Right lung (tissue), 5 donors: ENCODE measurements around the gene NHLRC4. TPM values are rescaled to one million over a fixed set of nuclear protein-coding genes. Genes with fewer than 3 reads are reported as not detected.
A peak's percentile ranks its signal among the peaks of the same experiment; 100 is the strongest.

Source experiments
- DNase-seq, 2 donors: peaks; one replicate each; pipeline ENCODE4 v3.0.0-alpha.2; 2013
- polyA plus RNA-seq, 5 donors: library from polyadenylated mRNA; unstranded; fragments of 120-200 nt; gene quantifications; one replicate each; pipeline versions ENCODE4 v1.2.1 to v1.2.3, GENCODE V29; 2013; ENCODE audit warnings: inconsistent platforms in 1 of 5, low replicate concordance in 1 of 5; ENCODE audit not compliant: insufficient read length in 5 of 5, insufficient read depth in 1 of 5

Gene NHLRC4
- polyA plus RNA-seq, 5 donors, result 1.5 to 4.9 (median 2.9) TPM

DNA sequence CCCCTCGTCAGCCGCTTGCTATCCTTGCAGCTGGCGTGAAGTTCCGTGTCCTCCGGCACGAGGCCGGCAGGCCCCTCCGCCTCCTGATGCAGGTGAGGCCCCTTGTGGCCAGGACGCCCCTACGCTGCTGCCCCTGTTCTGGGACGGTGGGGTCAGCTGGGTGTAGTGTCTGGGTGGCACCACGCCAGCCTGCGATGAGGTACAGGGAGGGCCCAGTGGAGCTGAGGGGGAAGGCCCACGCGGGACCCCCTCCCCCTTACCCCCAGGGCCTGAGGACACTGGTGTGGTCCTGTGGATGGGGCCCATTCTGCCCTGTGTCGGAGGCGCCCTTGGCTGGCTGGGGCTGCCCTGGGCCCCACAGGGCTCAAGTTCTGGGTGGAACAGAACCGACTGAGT is 15.4 kb downstream of the NHLRC4 start:
- no peak for DNase-seq

DNA sequence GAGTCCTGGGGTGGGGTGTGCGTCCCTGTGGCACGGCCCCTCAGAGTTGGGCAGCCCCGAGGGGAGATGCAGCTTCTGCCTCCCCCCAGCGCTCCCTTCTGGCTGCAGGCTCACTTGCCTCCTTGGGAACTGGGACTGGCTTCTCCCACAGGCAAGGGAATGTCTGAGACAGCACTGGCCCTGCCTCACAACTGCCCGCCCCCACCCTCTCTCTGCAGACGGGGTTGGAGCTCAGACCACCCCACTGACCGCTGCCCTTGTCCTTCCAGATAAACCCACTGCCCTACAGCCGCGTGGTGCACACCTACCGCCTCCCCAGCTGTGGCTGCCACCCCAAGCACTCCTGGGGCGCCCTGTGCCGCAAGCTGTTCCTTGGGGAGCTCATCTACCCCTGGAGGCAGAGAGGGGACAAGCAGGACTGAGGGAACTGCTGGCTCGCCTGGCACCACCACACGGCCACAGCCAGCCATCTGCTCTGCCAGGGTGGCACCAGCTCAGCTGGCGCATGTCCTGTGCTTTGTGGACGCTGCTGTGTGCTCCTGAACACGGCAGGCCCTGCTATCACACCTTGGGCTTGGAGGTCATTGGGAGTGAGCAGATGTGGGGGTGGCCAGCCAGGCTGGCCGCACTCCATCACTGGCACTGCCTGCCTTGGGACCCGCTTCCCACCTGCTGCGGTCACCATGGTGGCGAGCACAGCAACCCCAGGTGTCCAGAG is 16.0 kb downstream of the NHLRC4 start:
- DNase-seq, result no peak

DNA sequence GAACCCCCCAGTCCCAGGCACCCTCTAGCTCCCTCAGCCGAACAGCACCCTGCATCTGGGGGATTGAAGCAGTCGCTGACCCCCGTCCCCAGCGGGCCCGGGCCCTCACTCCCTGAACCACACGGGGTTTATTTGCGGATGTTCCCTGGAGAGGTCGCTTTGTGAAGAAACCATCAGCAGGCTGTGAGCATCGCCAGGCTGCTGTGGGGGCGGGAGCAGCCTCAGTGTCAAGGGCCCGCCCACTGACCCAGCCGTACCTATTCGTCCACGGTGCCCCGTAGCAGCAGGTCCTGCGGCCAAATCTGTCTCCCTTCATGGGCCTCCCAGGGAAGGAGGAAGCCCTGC is 16.6 kb downstream of the NHLRC4 start:
- DNase-seq, result no peak

DNA sequence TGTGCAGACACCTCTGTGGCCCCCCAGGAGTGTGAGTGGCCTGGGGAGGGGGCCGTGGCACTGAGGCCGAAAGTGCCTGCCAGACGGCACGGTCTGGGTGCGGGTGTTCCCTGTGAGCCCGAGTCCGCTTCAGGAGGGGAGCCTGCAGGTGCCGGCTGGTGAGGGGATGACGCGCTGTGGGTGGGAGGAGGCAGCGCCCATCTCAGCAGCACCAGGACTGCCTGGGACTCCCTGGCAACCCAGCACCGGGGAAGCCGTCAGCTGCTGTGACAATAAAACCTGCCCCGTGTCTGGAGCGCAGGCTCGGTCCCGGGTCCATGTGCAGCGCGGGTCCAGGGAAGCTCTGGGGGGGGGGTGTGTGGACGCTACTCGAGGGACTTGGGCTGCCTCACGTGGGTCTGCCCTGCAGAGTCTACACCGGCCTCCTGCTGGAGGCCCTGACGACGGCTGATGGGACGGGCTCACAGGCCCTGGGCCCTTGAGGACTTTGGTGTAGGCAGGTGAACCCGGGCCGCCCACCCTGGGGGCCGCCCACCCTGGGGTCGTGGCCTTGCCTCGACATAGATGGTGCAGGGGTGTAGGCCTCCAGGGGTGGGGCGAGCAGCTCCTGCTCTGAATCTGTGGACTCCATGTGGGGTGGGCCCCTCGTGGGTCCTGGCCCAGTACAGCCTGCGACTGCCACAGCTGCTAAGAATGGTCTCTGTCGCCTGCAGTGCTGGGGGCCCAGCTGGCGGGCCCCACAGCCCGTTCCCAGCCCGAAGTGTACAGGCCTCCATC is 17.2 kb downstream of the NHLRC4 start:
- DNase-seq, result no peak

DNA sequence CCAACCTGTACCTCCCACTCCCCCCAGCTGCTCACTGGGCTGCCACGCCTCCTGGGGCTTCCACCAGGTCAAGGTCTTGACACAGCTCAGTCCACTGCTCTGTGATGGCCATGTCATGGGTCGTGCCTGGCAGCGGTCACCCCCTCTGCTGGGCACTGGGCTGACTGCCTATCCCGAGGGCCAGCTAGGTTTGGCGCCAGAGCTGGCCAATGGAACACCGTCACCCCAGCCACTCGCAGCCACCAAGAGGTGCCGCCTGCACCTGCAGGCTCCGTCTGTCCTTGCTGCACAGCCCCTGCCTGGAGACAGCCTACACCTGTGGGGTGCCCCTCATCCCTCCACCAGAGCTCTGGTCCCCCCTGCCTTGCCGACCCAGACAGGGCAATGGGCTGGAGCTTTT is 18.5 kb downstream of the NHLRC4 start:
- DNase-seq, result no peak

DNA sequence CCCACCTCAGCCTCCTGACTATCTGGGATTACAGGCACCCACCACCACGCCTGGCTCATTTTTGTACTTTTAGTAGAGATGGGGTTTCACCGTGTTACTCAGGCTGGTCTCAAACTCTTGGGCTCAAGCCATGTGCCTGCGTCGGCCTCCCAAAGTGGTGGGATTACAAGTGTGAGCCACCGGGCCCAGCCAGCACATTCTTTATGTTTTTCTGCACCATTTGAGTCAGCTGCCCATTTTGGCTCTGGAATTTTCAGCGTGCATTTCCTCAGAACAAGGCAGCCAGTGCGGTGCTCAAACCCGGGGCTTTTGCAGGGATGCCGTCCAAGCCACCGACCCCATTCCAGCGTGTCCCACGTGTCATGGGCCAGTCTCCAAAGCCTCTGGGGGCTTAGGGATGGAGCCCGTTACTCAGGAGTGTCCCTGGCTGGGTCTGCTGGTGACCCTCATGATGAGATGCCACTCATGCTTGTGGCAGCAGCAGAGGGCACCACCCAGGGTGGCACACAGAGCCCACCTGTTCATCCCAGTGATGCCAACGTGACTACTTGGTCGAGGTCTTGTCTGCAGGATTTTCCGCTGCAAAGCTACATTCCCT is 19.3 kb downstream of the NHLRC4 start:
- no peak for DNase-seq

DNA sequence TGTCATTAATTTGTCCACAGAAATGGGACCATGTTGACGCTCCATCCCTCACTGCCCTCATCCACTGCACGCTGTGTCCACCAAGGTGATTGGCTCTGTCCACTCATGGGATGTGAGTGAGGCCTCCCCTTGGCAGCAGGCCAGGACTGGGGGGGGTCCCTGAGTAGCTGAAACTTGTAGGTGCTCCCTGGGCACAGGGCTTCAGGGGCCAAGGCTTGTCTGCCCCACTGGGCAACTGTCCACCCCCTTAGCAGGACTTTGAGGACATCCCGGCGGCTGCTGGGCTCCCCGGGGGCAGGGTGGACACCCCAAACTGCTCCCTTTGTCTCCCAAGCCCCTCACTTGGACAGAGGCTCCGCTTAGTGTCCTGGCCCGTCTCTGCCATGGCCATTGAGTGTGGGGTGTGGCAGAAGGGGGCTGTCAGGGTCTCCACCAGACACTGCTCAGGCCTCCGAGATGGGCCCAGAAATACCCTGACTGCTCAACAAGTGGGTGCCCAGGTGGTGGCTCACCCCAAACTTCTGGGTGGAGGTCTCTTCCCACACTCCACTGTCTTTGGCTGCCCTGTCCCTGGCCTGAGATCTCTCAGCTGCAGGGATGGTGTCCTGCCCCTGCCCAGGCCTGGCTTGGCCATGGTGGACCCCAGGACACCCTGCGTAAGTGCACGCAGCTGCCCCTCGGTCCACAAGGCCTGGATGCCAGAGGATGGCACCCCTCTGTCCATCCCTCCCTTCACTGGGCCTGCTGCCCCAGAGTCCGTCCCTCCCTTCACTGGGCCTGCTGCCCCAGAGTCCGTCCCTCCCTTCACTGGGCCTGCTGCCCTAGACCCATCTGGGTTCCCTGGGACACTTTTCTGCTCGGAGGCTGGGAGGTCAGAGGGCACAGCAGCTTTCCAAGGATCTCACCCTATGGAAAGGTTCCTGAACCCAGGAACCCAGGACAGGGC is 20.1 kb downstream of the NHLRC4 start:
- DNase-seq, result no peak

DNA sequence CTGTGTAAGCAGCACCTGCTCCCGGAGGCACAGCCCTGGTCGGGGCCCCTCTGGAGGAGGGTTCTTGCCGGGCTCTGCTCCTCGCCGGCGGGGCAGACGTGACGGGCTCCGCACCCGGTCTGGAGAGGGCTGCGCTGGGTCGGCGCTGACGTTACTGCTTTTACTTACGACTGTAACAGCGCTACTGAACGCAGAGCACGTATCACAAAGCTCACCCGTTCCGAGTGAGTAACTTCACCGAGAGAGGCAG is 21.8 kb downstream of the NHLRC4 start:
- DNase-seq, result no peak

DNA sequence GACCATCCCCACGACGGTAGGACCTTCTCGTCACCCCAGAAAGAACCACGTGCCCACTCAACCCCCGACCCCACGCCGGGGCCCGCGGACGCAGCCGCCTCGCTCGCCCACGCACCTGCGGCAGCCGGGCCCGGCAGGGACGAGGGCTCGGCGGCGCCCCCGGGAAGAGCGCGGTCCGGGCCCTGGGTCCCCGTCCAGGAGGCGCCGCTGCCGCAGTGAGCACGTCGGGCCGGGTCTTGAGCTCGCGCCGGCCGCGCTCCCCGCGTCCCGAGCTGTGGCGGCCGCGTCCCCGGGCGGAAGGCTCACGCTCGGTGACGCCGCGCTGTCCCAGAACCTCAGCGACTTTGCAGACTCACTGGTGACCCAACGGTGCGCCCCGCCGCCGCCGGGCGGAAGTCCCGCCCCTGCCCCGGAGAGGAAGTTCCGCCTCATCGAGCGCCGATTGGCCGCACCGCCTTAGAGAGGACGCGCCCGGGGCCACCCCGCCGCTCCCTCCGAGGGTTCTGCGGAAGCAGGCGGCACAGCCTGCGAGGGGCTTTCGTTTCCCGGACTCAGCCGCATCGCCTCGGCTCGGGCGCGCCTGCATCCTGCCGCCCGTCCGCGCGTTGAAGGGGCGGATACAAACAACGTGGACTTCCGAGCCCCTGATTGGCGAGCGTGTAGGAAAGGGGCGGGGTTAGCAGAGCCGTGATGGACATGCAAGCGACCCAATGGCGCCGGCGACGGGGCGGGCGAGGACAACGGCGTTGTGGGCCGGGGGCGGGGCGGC is 22.3 kb downstream of the NHLRC4 start:
- DNase-seq, result peak; percentile 98 to 99

DNA sequence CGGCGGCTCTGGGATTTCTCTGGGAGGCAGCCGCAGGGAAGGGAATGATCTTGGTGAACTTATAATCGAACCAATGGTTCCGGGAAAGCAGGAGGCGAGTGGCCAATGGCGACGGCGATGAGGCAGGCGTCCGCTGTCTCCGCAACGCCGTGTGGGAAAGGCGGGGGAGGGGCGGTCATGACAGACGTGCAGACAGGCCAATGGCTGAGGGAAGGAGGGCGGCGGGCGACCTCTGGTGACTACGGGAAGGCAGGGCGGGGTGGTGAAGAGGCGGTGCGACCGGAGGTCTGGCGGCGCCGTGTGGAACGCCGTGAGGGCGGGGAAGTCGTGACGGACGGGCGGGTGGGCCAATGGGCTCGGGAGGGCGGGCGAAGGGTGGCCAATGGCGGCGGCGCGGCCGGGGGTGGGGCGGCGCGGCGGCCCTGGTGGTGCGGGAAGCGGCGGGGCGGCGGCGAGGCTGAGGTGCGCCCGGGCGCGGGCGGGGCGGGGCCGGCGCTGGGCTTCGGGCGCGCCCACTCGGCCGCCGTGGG is 22.9 kb downstream of the NHLRC4 start, which contains the start of gene RAB40C:
Gene RAB40C, plus strand, starts transcription at position 409 of the 530 bp plus-strand sequence. CDS start 226 bp downstream, outside the sequence.
- peak; percentile 99 to 100 for DNase-seq

DNA sequence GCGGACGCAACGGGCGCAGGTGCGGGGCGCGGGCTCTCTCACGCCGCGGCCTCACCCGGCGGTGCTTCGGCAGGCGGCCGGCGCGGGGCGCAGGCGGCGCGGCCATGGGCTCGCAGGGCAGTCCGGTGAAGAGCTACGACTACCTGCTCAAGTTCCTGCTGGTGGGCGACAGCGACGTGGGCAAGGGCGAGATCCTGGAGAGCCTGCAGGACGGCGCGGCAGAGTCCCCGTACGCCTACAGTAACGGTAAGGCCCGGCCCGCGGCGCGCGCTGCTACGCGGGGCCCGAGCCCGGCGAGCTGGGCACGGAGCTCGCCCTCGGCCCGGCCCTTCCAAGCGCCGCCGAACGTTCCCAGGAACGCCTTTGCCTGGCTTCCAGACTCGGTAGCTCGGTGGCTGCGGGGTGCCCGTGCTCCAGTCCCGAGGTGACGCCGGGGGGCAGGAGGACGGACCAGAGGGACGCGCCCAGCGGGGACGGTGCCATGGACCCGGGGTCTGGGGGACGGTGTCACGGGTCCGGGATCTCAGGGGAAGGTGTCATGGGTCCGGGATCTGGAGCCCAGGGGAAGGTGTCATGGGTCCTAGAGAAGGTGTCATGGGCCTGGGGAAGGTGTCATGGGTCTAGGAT is 23.5 kb downstream of the NHLRC4 start:
- DNase-seq, result no peak

DNA sequence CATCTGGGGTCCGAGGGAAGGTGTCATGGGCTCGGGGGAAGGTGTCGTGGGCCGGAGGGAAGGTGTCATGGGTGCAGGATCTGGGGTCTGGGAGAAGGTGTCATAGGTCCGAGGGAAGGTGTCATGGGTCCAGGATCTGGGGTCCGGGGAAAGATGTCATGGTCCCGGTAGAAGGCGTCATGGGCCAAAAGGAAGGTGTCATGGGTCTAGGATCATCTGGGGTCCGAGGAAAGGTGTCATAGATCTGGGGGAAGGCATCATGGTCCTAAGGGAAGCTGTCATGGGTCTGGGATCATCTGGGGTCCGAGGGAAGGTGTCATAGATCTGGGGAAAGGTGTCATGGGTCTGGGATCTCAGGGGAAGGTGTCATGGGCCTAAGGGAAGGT is 24.0 kb downstream of the NHLRC4 start:
- DNase-seq, result no peak

DNA sequence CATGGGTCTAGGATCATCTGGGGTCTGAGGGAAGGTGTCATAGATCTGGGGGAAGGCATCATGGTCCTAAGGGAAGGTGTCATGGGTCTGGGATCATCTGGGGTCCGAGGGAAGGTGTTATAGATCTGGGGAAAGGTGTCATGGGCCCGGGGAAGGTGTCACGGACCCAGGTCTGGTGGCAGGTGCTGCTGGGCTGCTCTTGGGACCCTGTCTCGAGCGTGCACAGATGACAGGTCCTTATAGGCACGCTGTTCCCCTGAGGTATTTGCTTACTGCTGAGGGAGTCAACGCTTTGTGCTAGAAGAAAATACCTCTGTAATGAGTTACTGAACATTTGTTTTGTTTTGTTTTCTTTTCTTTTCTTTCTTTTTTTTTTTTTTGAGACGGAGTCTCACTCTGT is 24.4 kb downstream of the NHLRC4 start:
- no peak for DNase-seq

DNA sequence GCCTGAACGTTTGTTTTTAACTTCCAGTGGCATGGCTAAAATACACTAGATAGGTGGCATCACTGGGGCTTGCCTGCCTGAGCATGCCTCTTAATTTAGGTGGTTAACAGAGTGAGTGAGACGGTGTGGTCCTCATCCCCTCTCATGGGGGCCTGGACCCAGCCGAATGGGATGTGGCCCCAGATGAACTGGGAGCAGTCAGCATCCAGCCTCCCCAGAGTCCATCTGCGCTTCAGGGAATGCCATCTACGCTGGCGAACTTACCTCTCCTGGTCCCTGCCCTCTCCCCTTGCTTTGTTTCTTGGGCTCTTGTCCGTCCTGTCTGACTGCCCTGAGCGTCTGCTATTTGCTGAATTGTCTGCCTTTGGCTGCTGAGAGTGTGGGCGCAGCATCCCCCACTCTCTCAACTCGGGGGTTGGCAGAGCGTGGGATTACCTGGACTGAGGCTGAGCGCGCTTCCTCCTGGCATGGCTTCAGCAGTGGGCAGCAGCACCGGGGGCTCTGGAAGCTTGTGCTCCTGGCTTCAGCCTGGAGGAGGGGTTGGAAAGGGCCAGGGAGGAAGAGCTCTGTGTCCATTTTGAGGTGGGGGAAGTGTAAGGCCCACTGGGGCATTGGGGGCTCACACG is 25.2 kb downstream of the NHLRC4 start:
- DNase-seq, result no peak

DNA sequence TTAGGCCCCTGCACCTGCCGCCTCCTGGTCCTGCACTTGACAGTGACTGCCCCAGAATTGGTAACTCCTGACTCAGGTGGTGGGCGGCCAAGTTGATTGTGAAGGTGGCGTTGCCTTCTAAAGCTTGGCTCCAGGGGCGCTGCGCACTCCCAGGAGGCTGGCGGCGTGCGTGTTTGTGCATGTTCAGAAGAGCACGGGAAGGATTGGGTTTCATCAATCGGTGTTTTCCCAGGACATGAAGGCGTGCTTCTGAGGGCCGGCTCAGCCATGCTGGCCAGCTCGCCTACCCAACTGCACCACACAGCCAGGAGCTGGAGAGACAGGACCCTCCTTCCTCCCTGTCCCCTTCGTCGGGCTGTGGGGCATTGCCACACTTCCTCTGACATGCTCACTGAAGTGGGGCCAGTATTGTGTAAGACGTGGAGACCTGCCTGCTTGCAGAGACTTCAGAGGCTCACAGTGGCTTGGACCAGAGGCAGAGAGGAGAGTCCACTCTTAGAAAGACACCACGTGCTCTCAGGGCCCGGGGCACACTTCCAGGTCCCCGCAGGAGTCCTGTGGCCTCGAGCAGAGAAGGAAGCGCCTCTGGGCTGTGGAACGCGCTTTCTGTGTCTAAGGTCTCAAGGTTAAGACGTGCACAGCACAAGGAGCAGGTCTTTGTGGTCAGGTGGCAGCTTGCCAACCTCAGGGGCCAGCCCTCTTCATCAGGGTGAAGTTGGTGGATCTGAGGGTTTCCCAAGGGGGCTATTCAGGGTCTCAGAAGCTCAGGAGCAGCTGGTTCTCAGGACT is 25.9 kb downstream of the NHLRC4 start:
- DNase-seq, result no peak

DNA sequence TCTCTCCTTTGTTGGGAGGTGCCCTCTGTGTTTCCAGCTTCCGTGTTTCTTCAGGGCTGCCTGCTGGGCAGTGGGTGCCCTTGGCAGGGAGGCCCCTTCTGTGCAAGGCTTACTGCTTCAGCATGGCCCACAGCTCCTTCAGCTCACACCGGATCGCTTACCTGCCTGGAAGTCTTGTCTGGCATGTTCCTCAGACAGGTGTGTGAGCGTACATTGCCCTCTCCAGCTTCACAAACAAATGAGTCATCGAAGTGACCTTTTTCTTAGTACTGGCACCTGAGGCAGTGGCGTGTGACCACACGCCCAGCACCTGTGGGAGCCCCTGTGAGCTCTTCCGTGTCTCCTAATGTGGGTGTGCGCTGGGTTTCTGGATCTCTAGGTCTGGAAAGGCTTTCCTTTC is 26.6 kb downstream of the NHLRC4 start:
- no peak for DNase-seq

DNA sequence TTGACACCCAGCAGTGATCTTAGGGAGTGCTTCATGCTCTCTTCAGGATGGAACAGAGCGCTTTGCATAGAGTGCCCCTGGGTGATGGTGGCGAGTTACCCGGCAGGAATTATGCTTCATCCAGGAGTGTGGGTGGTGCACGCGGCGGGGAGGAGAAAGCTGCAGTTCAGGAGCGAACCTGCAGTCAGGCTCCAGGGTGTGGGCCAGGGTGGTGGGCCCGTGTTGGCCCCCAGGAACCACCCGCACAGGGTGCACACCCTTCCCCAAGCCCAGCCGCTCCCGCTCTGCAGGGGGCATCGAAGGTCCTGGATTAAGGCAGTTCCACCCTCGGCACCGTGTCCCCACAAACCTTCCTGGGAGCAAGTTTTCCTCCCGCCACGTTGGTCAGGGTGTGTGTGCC is 27.0 kb downstream of the NHLRC4 start:
- no peak for DNase-seq

DNA sequence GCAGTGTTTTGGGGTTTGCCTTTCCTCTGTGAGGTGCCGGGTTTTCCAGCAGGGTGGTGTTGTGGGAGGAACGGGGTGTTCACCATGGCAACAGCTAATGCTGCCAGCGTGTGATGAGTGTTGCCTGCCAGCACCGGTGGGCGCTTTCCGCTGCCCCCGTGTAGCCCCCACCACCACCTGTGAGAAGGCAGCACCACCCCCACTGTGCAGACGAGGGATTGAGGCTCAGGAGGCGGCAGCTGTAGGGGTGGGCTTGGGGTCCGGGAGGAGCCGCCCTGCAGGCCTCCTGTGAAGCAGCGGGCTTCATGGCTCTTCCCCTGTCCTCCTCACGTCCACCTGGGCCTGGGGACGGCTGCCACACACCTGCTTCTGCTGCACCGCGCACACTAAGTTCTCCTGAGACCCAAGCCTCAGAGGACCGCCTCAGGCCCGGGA is 28.3 kb downstream of the NHLRC4 start:
- DNase-seq, result no peak
